HepG2 (cell line): ENCODE data around the gene NCOA6. TPM values are rescaled to one million over a fixed set of nuclear protein-coding genes. Genes with fewer than 3 reads are reported as not detected.
A peak's percentile ranks its signal among the peaks of the same experiment; 100 is the strongest.

Experiments
- ATAC-seq: fragments of 200-7000 bp; cut with Tn5 transposase; 3 replicates; pipeline ENCODE4 v1.9.1; 2020; ENCODE audit warnings: mild to moderate bottlenecking, moderate library complexity
- BruUV-seq: library from RNA; stranded (reverse); fragments of 400-500 nt; replicated peaks from 2 replicates; lab custom pipeline; 2021; lab: Mats Ljungman, UMichigan
- CTCF ChIA-PET: fragments of 300-600 bp; formaldehyde crosslinking; extraction: SDS; loops from one replicate; lab custom pipeline; 2021; ENCODE audit warnings: low total read pairs, inconsistent platforms, low intra/inter-chr PET ratio; lab: Yijun Ruan, JAX
- POLR2A ChIA-PET: fragments of 350-600 bp; sonication (Branson Sonifier 250); formaldehyde crosslinking; loops from one replicate; lab custom pipeline; 2020; ENCODE audit warnings: antibody characterized with exemption, inconsistent platforms; lab: Yijun Ruan, JAX
- DNase-seq: peaks from one replicate; pipeline ENCODE4 v3.0.0-alpha.2; 2015; ENCODE audit warnings: low spot score
- FAIRE-seq: peaks from 3 replicates; lab custom pipeline; 2011; peaks lifted over from hg19 to GRCh38; lab: Jason Lieb, UNC
- H2AFZ ChIP-seq: one replicate; pipeline ENCODE4 v1.6.1; 2011; ENCODE audit warnings: low read length, inconsistent platforms
- H3K27ac ChIP-seq: fragments of 300-600 bp; 3 replicates; pipeline ENCODE4 v1.8.0; 2011; ENCODE audit warnings: mixed run types, mild to moderate bottlenecking, mixed read lengths, low read length, inconsistent platforms; ENCODE audit not compliant: insufficient read depth; ENCODE audit errors: extremely low read length
- H3K27me3 ChIP-seq, 2 experiments: fragments of 200-600 bp in 1 of 2; 2 replicates in 1 of 2; 3 replicates in 1 of 2; pipeline versions ENCODE4 v1.6.0 to v1.8.0; 2011; ENCODE audit warnings: low read length in 2 of 2, mild to moderate bottlenecking in 2 of 2, moderate library complexity in 2 of 2, inconsistent platforms in 1 of 2; ENCODE audit not compliant: insufficient read depth in 2 of 2, control insufficient read depth in 1 of 2
- H3K36me3 ChIP-seq, 2 experiments: fragments of 200-600 bp in 1 of 2; replicated peaks in 1 of 2; 2 replicates in 1 of 2; 3 replicates in 1 of 2; pipeline versions ENCODE4 v1.5.1 to v1.8.0; 2011; ENCODE audit warnings: low read length in 2 of 2, inconsistent platforms in 1 of 2; ENCODE audit not compliant: insufficient read depth in 2 of 2, control insufficient read depth in 1 of 2
- H3K4me1 ChIP-seq: 2 replicates; pipeline ENCODE4 v1.5.1; 2012; ENCODE audit warnings: low read length, inconsistent platforms; ENCODE audit not compliant: insufficient read depth
- H3K4me2 ChIP-seq: 2 replicates; pipeline ENCODE4 v1.6.0; 2011; ENCODE audit warnings: low read depth, low read length, inconsistent platforms
- H3K4me3 ChIP-seq, 3 experiments: fragments of 200-600 bp in 1 of 3; sonication (generic), shearing (Covaris generic) in 1 of 3; replicated peaks in 1 of 3; 2 replicates each; pipeline ENCODE4 v1.5.1; 2011 to 2016; ENCODE audit warnings: low read length in 3 of 3, inconsistent platforms in 2 of 3, low read depth in 2 of 3, mild to moderate bottlenecking in 2 of 3, control low read depth in 1 of 3, mixed read lengths in 1 of 3; ENCODE audit not compliant: insufficient read depth in 1 of 3
- H3K79me2 ChIP-seq: one replicate; pipeline ENCODE4 v1.6.1; 2011; ENCODE audit warnings: low read length, inconsistent platforms; ENCODE audit not compliant: insufficient read depth
- H3K9ac ChIP-seq: 2 replicates; pipeline ENCODE4 v1.6.0; 2011; ENCODE audit warnings: mild to moderate bottlenecking, low read depth, low read length, inconsistent platforms; ENCODE audit not compliant: insufficient read depth
- H3K9me3 ChIP-seq: 2 replicates; pipeline ENCODE4 v1.5.1; 2012; ENCODE audit warnings: mild to moderate bottlenecking, low read length
- H4K20me1 ChIP-seq: 2 replicates; pipeline ENCODE4 v1.6.0; 2011; ENCODE audit warnings: inconsistent platforms, mild to moderate bottlenecking, low read length, moderate library complexity; ENCODE audit not compliant: insufficient read depth
- KLF16 ChIP-seq, 2 experiments: sonication (generic) in 1 of 2; formaldehyde crosslinking in 1 of 2; IDR thresholded peaks; 2 replicates each; pipeline versions ENCODE4 v1.6.1 to v1.8.0; 2016 to 2023; ENCODE audit warnings: missing genetic modification reagents in 2 of 2, missing compliant biosample characterization in 1 of 2
- NFIB ChIP-seq: sonication (generic); formaldehyde crosslinking; IDR thresholded peaks from 2 replicates; pipeline ENCODE4 v1.9.0; 2021; ENCODE audit warnings: missing genetic modification reagents, mild to moderate bottlenecking, borderline replicate concordance
- RXRA ChIP-seq: sonication (generic); formaldehyde crosslinking; IDR thresholded peaks from 2 replicates; pipeline ENCODE4 v1.5.1; 2020; ENCODE audit warnings: missing genetic modification reagents
- TSC22D2 ChIP-seq: sonication (generic); formaldehyde crosslinking; IDR thresholded peaks from 2 replicates; pipeline ENCODE4 v1.5.1; 2020; ENCODE audit warnings: missing genetic modification reagents, mild to moderate bottlenecking, borderline replicate concordance
- ZNF256 ChIP-seq: sonication (generic); formaldehyde crosslinking; conservative IDR thresholded peaks from 2 replicates; pipeline ENCODE4 v1.4.0; 2020; ENCODE audit warnings: missing genetic modification reagents
- ZNF446 ChIP-seq: sonication (generic); formaldehyde crosslinking; IDR thresholded peaks from 2 replicates; pipeline ENCODE4 v1.5.0; 2020; ENCODE audit warnings: mild to moderate bottlenecking, missing genetic modification reagents
- ZNF7 ChIP-seq: IDR thresholded peaks from 2 replicates; pipeline ENCODE4 v1.6.1; 2016; ENCODE audit warnings: missing biosample characterization, missing genetic modification reagents
- WGBS: methylation state at CpG from one replicate; pipeline ENCODE4 v1.1.6; 2017; ENCODE audit warnings: low lambda C conversion rate; 5-methylcytosine and 5-hydroxymethylcytosine counted together
- in situ Hi-C: cut with HindIII; loops from 2 replicates; pipeline ENCODE4 v1.10.0; 2017; ENCODE audit warnings: low pct_unique_long_range_greater_than_20kb; ENCODE audit not compliant: extremely low pct_ligation_motif_present
- intact Hi-C: fragments of 100-400 bp; cut with micrococcal nuclease; formaldehyde crosslinking; loops from one replicate; pipeline ENCODE4 v1.10.0; 2022; ENCODE audit not compliant: unreplicated experiment
- polyA plus RNA-seq, 8 experiments: library from polyadenylated mRNA; depleted of rRNA in 3 of 8; stranded (reverse) in 7 of 8; unstranded in 1 of 8; fragments of >200 nt; fragmentation: Illumina TruSeq in 4 of 8; extraction: Trizol in 4 of 8; gene quantifications; 2 replicates each; pipeline versions ENCODE4 v1.2.1 to v1.2.3, GENCODE V29; 2011 to 2016; ENCODE audit warnings: low read depth in 4 of 8, missing spikeins in 1 of 8, mixed read lengths in 1 of 8; ENCODE audit not compliant: insufficient read depth in 1 of 8
- total RNA-seq, 5 experiments: library from RNA; depleted of rRNA; stranded (reverse); fragments of >200 nt; fragmentation: Illumina TruSeq; extraction: Trizol; gene quantifications; 2 replicates each; pipeline ENCODE4 v1.2.3, GENCODE V29; 2016; ENCODE audit warnings: low read depth in 1 of 5
- TF ChIP-seq, protein P1 (sequence below): sonication (generic); formaldehyde crosslinking; IDR thresholded peaks from 2 replicates; pipeline ENCODE4 v1.4.0; 2020; ENCODE audit warnings: missing genetic modification reagents

NCOA6 gene
- total and polyA plus RNA-seq, 2 of the 13 experiments (the other 11 are each of a cell fraction or from before 2014, with no cell fraction given) = 11.2 to 29.3 TPM

DNA sequence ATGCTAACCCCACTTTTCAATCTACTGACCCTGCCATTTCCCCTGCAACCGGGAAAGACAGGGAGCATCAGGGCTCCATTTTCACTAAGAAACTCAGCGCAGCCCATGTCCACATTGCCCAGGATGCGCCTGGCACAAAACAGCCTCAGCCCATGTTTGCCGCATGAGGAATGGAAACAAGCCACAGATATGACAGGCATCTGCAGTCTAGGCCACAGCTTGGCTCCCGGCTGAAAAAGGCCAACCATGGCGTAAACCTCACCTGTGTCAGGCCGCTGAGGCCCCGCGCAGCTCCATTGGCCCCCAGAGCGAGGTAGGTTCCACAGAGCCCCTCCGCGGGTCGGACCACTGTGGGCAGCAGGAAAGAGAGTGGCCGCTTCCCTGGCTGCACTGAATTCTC lies 25.5 kb upstream of the NCOA6 start:
- Histone ChIP-seq H3K79me2 (no peaks in the 10 kb centered on the region), H3K4me2 (no peak overlapping the region), H2AFZ (no peak overlapping the region), H3K36me3 (peaks cover 7 to 41% of the 10 kb centered on the region in 2 experiments), H3K27me3 (no peaks in the 10 kb centered on the region), H3K9ac (no peak overlapping the region), H3K27ac (no peak overlapping the region), H4K20me1 (no peaks in the 10 kb centered on the region), H3K4me1 (peaks cover 8% of the 10 kb centered on the region), H3K4me3 (no peak overlapping the region), H3K9me3 (no peaks in the 10 kb centered on the region)
- ATAC-seq (no peak; the same call in 2 of the 3 replicates), DNase-seq (no peak), FAIRE-seq (no peak)
- POLR2A ChIA-PET = no interaction called here
- in situ Hi-C loops (no loop called here), intact Hi-C loops (no loop called here)
- TF ChIP-seq KLF16 (CRISPR knock-in tag; IDR thresholded peaks at IDR 0.05) = no peak
- no peak for TF ChIP-seq ZNF7 (CRISPR knock-in tag)
- TF ChIP-seq, protein P1, sequence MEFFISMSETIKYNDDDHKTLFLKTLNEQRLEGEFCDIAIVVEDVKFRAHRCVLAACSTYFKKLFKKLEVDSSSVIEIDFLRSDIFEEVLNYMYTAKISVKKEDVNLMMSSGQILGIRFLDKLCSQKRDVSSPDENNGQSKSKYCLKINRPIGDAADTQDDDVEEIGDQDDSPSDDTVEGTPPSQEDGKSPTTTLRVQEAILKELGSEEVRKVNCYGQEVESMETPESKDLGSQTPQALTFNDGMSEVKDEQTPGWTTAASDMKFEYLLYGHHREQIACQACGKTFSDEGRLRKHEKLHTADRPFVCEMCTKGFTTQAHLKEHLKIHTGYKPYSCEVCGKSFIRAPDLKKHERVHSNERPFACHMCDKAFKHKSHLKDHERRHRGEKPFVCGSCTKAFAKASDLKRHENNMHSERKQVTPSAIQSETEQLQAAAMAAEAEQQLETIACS (CRISPR knock-in tag) = no peak
- no peak for TF ChIP-seq NFIB (CRISPR knock-in tag)
- TF ChIP-seq ZNF256 (CRISPR knock-in tag) = no peak
- TF ChIP-seq ZNF446 (CRISPR knock-in tag) = 0 out of 2 replicates have a peak, but pooled peaks have one; percentile 36
- CTCF ChIA-PET = no interaction called here
- 94% methylated on average over 12 of the region's 14 CpGs for WGBS
- no TSS peak for BruUV-seq

DNA sequence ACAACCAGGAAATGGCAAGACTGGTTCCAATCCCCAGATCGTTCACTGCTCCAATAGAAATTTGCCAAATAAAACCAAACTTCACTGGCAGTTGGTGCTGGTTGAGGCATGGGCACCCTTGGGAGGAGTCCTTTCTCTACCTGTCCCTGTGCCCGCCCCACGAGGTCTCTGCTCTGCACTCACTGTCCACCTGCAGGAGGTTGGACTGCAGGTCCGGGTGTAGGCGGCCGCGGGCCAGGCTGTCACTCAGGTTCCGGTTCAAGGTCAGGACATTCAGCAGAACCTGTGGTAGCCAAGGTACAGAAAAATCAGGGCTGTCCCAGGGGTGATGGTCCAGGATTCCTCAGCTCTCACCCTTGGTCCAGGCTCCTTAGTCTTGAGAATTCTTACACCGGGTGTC lies 24.3 kb upstream of the NCOA6 start:
- intact Hi-C loops = no loop called here

More for the DNA sequence above, 24.3 kb upstream of the NCOA6 start:
- Histone ChIP-seq H3K9me3 (no peaks in the 10 kb centered on the region), H3K79me2 (no peaks in the 10 kb centered on the region), H3K27me3 (no peaks in the 10 kb centered on the region), H3K36me3 (peaks cover 9 to 40% of the 10 kb centered on the region in 2 experiments), H3K9ac (no peak overlapping the region), H3K27ac (no peak overlapping the region), H3K4me1 (peaks cover 8% of the 10 kb centered on the region), H3K4me2 (no peak overlapping the region), H2AFZ (no peak overlapping the region), H3K4me3 (no peak overlapping the region), H4K20me1 (no peaks in the 10 kb centered on the region)
- in situ Hi-C loops = no loop called here
- 74% methylated on average over 9 of the region's 9 CpGs for WGBS
- DNase-seq = no peak
- no TSS peak for BruUV-seq
- ChIA-PET CTCF (no interaction called here), POLR2A (no interaction called here)
- FAIRE-seq = no peak
- ATAC-seq = no peak
- TF ChIP-seq TSC22D2 (CRISPR knock-in tag) (no peak), RXRA (0 out of 2 replicates have a peak, but pooled peaks have one; percentile 28)
